SK-N-SH treated with all-trans-retinoic acid at 6 μM for 48 hours (cell line): Measurements from ENCODE around the gene ZNF536.

Experiments used
- ATAC-seq: fragments of 200-7000 bp; cut with Tn5 transposase; 3 replicates; pipeline ENCODE4 v1.9.1; 2020; ENCODE audit warnings: mild to moderate bottlenecking, moderate library complexity
- ARNTL ChIP-seq: fragments of 450-650 bp; formaldehyde crosslinking; IDR thresholded peaks from 2 replicates; pipeline ENCODE4 v1.5.0; 2020; ENCODE audit warnings: low read depth, mild to moderate bottlenecking, moderate library complexity, borderline replicate concordance
- BACH2 ChIP-seq: fragments of 250-450 bp; sonication (Bioruptor Pico); IDR thresholded peaks from 2 replicates; pipeline ENCODE4 v1.9.0; 2021; ENCODE audit warnings: mild to moderate bottlenecking, borderline replicate concordance
- CSDC2 ChIP-seq: fragments of 250-450 bp; sonication (Bioruptor Pico); IDR thresholded peaks from 2 replicates; pipeline ENCODE4 v1.5.0; 2020; ENCODE audit warnings: mild to moderate bottlenecking, moderate library complexity
- GLIS3 ChIP-seq: fragments of 250-450 bp; sonication (Bioruptor Pico); IDR thresholded peaks from 2 replicates; pipeline ENCODE4 v1.5.0; 2020; ENCODE audit warnings: mild to moderate bottlenecking, moderate library complexity
- ISL1 ChIP-seq: fragments of 250-450 bp; sonication (Bioruptor Pico); IDR thresholded peaks from 2 replicates; pipeline ENCODE4 v2.1.2; 2022; ENCODE audit warnings: mild to moderate bottlenecking, moderate library complexity
- OSR1 ChIP-seq: fragments of 250-450 bp; sonication (Bioruptor Pico); IDR thresholded peaks from 2 replicates; pipeline ENCODE4 v1.8.0; 2022; ENCODE audit warnings: moderate library complexity, mild to moderate bottlenecking, inconsistent platforms
- PATZ1 ChIP-seq: fragments of 250-450 bp; sonication (Bioruptor Pico); IDR thresholded peaks from 2 replicates; pipeline ENCODE4 v1.8.0; 2020; ENCODE audit warnings: mild to moderate bottlenecking, moderate library complexity, borderline replicate concordance
- PPARA ChIP-seq: fragments of 250-450 bp; sonication (Bioruptor Pico); IDR thresholded peaks from 2 replicates; pipeline ENCODE4 v1.5.0; 2020; ENCODE audit warnings: mild to moderate bottlenecking, borderline replicate concordance
- RARB ChIP-seq: fragments of 250-450 bp; sonication (Bioruptor Pico); IDR thresholded peaks from 2 replicates; pipeline ENCODE4 v1.8.0; 2021; ENCODE audit warnings: mild to moderate bottlenecking, moderate library complexity
- SNAI2 ChIP-seq: fragments of 250-450 bp; sonication (Bioruptor Pico); IDR thresholded peaks from 2 replicates; pipeline ENCODE4 v1.5.0; 2020; ENCODE audit warnings: mild to moderate bottlenecking, moderate library complexity
- TCF4 ChIP-seq: fragments of 250-450 bp; sonication (Bioruptor Pico); IDR thresholded peaks from 2 replicates; pipeline ENCODE4 v1.8.0; 2021; ENCODE audit warnings: mild to moderate bottlenecking, moderate library complexity, borderline replicate concordance
- TOX ChIP-seq: fragments of 250-450 bp; sonication (Bioruptor Pico); IDR thresholded peaks from 2 replicates; pipeline ENCODE4 v1.8.0; 2021; ENCODE audit warnings: mild to moderate bottlenecking, moderate library complexity, borderline replicate concordance
- TSHZ2 ChIP-seq: fragments of 250-450 bp; sonication (Bioruptor Pico); IDR thresholded peaks from 2 replicates; pipeline ENCODE4 v1.5.0; 2020; ENCODE audit warnings: mild to moderate bottlenecking, moderate library complexity
- ZC3H10 ChIP-seq: fragments of 250-450 bp; sonication (Bioruptor Pico); IDR thresholded peaks from 2 replicates; pipeline ENCODE4 v1.5.1; 2021; ENCODE audit warnings: mild to moderate bottlenecking, moderate library complexity
- ZFP3 ChIP-seq: fragments of 250-450 bp; sonication (Bioruptor Pico); IDR thresholded peaks from 2 replicates; pipeline ENCODE4 v1.5.0; 2020; ENCODE audit warnings: mild to moderate bottlenecking, moderate library complexity
- ZNF565 ChIP-seq: fragments of 450-650 bp; formaldehyde crosslinking; conservative IDR thresholded peaks from 2 replicates; pipeline ENCODE4 v1.5.0; 2020; ENCODE audit warnings: low read depth, mild to moderate bottlenecking, moderate library complexity
- ZNF70 ChIP-seq: fragments of 450-650 bp; formaldehyde crosslinking; IDR thresholded peaks from 2 replicates; pipeline ENCODE4 v1.5.0; 2020; ENCODE audit warnings: mild to moderate bottlenecking, moderate library complexity
- ZNF8 ChIP-seq: fragments of 450-650 bp; formaldehyde crosslinking; IDR thresholded peaks from 2 replicates; pipeline ENCODE4 v1.5.0; 2020; ENCODE audit warnings: mild to moderate bottlenecking, moderate library complexity
- TF ChIP-seq, protein P1 (sequence below): fragments of 250-450 bp; sonication (Bioruptor Pico); IDR thresholded peaks from 2 replicates; pipeline ENCODE4 v1.5.1; 2021; ENCODE audit warnings: mild to moderate bottlenecking, moderate library complexity
- TF ChIP-seq, protein P2 (sequence below): fragments of 250-450 bp; sonication (Bioruptor Pico); IDR thresholded peaks from 2 replicates; pipeline ENCODE4 v1.5.1; 2020; ENCODE audit warnings: low read depth, mild to moderate bottlenecking, moderate library complexity

The ZNF536 gene

GRCh38 chr19:30448386-30449077 lies 76.3 kb downstream of the ZNF536 start:
- TF ChIP-seq ZC3H10 (CRISPR knock-in tag) (no peak), TCF4 (CRISPR knock-in tag) (no peak), ZNF565 (no peak), GLIS3 (no peak), ISL1 (CRISPR knock-in tag) (no peak), PATZ1 (no peak), OSR1 (CRISPR knock-in tag) (no peak), SNAI2 (CRISPR knock-in tag) (no peak), ZNF8 (CRISPR knock-in tag) (no peak), ARNTL (CRISPR knock-in tag) (no peak), CSDC2 (CRISPR knock-in tag) (no peak), ZFP3 (CRISPR knock-in tag) (no peak), ZNF70 (CRISPR knock-in tag) (no peak), PPARA (no peak), TOX (no peak)
- TF ChIP-seq, protein P1, sequence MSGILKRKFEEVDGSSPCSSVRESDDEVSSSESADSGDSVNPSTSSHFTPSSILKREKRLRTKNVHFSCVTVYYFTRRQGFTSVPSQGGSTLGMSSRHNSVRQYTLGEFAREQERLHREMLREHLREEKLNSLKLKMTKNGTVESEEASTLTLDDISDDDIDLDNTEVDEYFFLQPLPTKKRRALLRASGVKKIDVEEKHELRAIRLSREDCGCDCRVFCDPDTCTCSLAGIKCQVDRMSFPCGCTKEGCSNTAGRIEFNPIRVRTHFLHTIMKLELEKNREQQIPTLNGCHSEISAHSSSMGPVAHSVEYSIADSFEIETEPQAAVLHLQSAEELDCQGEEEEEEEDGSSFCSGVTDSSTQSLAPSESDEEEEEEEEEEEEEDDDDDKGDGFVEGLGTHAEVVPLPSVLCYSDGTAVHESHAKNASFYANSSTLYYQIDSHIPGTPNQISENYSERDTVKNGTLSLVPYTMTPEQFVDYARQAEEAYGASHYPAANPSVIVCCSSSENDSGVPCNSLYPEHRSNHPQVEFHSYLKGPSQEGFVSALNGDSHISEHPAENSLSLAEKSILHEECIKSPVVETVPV (CRISPR knock-in tag) = no peak
- ATAC-seq = no peak

DNA sequence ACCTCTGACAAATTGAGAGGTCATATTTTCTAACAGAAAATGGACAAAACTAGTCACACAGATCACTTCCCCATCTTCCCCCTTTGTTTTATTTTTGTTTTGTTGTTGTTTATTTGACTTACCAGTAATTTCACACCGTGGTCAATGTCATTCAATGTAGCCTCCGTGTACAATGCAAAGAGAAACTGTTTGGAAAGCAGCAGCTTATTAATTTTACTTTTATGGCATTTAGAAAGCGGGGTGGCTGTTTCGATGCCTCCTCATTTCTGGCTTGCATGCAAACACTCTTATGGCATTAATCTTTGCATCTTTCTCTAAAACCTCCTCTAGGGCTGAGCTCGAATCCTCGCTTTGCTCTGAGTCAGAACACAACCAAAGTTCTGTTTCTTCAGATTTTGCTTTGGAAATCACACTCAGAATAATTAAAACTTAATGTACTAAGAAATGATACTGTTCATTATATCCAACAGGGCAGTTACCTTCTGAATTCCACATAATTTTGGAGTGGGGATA lies 77.0 kb downstream of the ZNF536 start:
- no peak for TF ChIP-seq ZNF565
- TF ChIP-seq CSDC2 (CRISPR knock-in tag) = no peak
- no peak for TF ChIP-seq PATZ1
- ATAC-seq = no peak

- TF ChIP-seq TSHZ2 (no peak), RARB (CRISPR knock-in tag) (no peak), TOX (no peak), GLIS3 (no peak), ZC3H10 (CRISPR knock-in tag) (no peak), ZNF565 (no peak), ISL1 (CRISPR knock-in tag) (no peak), PPARA (no peak), CSDC2 (CRISPR knock-in tag) (no peak), TCF4 (CRISPR knock-in tag) (no peak), ARNTL (CRISPR knock-in tag) (no peak), OSR1 (CRISPR knock-in tag) (no peak), BACH2 (CRISPR knock-in tag) (no peak), ZFP3 (CRISPR knock-in tag) (no peak)
- TF ChIP-seq, protein P1 (CRISPR knock-in tag) = no peak
- TF ChIP-seq, protein P2, sequence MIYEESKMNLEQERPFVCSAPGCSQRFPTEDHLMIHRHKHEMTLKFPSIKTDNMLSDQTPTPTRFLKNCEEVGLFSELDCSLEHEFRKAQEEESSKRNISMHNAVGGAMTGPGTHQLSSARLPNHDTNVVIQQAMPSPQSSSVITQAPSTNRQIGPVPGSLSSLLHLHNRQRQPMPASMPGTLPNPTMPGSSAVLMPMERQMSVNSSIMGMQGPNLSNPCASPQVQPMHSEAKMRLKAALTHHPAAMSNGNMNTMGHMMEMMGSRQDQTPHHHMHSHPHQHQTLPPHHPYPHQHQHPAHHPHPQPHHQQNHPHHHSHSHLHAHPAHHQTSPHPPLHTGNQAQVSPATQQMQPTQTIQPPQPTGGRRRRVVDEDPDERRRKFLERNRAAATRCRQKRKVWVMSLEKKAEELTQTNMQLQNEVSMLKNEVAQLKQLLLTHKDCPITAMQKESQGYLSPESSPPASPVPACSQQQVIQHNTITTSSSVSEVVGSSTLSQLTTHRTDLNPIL (CRISPR knock-in tag) = no peak
Observed at GRCh38 chr19:30449673-30450072, 77.5 kb downstream of the ZNF536 start.

More at GRCh38 chr19:30449673-30450072, 77.5 kb downstream of the ZNF536 start:
- ATAC-seq = no peak
